ENCODE measurements around the gene MICU1. TPM values are rescaled to one million over a fixed set of nuclear protein-coding genes. Genes with fewer than 3 reads are reported as not detected.

The MICU1 gene
- total and polyA plus RNA-seq, 2 experiments from 2014 or later, result 27.5 to 52.3 TPM

DNA sequence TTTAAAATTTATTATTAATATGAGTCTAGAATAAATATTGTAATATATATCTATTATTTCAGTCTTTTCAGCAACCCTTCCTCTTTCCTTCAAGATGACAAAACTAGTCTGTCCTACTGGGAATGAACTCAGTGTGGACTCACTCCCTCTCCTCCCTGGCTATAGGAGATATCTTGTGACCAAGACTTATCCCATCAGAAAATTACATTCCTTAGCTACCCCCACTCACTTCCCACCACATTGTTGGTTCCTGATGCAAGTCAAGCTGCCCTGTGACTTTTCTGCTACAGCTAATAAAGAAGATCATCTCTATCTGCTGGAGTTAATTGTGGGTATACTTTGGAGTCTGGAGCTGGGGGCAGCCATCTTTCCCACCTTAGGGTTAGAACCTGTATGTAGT lies 38.1 kb upstream of the MICU1 start:
- Histone ChIP-seq H3K36me3 (ENCODE audit: insufficient read depth) (no peaks in the 10 kb centered on the region), H3K4me1 (ENCODE audit: insufficient read depth) (peaks cover 2% of the 10 kb centered on the region; the same call in 1 of the 2 replicates), H3K4me3 (no peak overlapping the region), H2AFZ (0 out of 2 replicates have a peak overlapping the region, but pooled peaks have one; percentile 75), H3K9me2 (ENCODE audit: insufficient read depth) (no peaks in the 10 kb centered on the region), H3K27ac (ENCODE audit: low read depth) (no peak overlapping the region), H3K4me2 (no peak overlapping the region), H4K20me1 (replicated peaks; ENCODE audit: insufficient read depth) (no peaks in the 10 kb centered on the region), H3F3A (replicated peaks; ENCODE audit: low read depth) (no peaks in the 10 kb centered on the region), H3K27me3 (ENCODE audit: insufficient read depth) (no peaks in the 10 kb centered on the region), H3K79me2 (replicated peaks; ENCODE audit: insufficient read depth) (no peaks in the 10 kb centered on the region)
- Mint-ChIP-seq H3K4me1 (peaks cover 3% of the 10 kb centered on the region; the same call in 2 of the 3 replicates), H3K9me3 (no peaks in the 10 kb centered on the region), H3K4me3 (no peak overlapping the region), H3K36me3 (ENCODE audit: low read depth) (no peaks in the 10 kb centered on the region), H3K27ac (no peak overlapping the region), H3K27me3 (ENCODE audit: insufficient read depth, low read depth, poor library complexity) (peaks cover 3% of the 10 kb centered on the region)
- ATAC-seq (no peak), DNase-seq (ENCODE audit: low spot score) (no peak)
- TF ChIP-seq, protein P1, sequence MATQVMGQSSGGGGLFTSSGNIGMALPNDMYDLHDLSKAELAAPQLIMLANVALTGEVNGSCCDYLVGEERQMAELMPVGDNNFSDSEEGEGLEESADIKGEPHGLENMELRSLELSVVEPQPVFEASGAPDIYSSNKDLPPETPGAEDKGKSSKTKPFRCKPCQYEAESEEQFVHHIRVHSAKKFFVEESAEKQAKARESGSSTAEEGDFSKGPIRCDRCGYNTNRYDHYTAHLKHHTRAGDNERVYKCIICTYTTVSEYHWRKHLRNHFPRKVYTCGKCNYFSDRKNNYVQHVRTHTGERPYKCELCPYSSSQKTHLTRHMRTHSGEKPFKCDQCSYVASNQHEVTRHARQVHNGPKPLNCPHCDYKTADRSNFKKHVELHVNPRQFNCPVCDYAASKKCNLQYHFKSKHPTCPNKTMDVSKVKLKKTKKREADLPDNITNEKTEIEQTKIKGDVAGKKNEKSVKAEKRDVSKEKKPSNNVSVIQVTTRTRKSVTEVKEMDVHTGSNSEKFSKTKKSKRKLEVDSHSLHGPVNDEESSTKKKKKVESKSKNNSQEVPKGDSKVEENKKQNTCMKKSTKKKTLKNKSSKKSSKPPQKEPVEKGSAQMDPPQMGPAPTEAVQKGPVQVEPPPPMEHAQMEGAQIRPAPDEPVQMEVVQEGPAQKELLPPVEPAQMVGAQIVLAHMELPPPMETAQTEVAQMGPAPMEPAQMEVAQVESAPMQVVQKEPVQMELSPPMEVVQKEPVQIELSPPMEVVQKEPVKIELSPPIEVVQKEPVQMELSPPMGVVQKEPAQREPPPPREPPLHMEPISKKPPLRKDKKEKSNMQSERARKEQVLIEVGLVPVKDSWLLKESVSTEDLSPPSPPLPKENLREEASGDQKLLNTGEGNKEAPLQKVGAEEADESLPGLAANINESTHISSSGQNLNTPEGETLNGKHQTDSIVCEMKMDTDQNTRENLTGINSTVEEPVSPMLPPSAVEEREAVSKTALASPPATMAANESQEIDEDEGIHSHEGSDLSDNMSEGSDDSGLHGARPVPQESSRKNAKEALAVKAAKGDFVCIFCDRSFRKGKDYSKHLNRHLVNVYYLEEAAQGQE (IDR thresholded peaks at IDR 0.05; ENCODE audit: unreplicated experiment), result no peak

DNA sequence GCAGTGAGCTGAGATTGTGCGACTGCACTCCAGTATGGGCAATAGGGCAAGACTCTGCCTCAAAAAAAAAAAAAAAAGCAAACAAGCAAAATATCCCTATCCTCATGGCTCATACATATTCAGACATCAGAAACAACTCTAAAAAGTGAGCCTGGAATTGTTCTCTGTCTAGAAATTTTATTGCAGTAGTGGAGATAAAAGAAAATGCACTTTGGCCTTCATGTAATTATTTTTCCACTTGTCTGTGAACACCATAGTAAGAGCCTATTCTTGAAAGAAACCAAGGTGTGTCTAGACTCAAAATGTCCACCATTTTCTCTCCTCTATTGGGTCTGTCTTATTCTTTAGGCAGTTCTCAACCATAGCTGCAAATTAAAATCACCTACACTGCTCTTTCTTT lies 35.6 kb upstream of the MICU1 start:
- H3K79me2 ChIP-seq (replicated peaks; ENCODE audit: insufficient read depth), result no peaks in the 10 kb centered on the region
- Mint-ChIP-seq H3K4me1 (peaks cover 5% of the 10 kb centered on the region; the same call in 2 of the 3 replicates), H3K4me3 (no peak overlapping the region), H3K9me3 (no peaks in the 10 kb centered on the region), H3K27ac (no peak overlapping the region), H3K27me3 (ENCODE audit: insufficient read depth, low read depth, poor library complexity) (peaks cover 3% of the 10 kb centered on the region), H3K36me3 (ENCODE audit: low read depth) (no peaks in the 10 kb centered on the region)
- no peak for DNase-seq (ENCODE audit: low spot score)
- no peak overlapping the region for H3K27ac ChIP-seq (ENCODE audit: low read depth)
- no peak overlapping the region for H3K4me2 ChIP-seq
- ATAC-seq, result no peak
- no peaks in the 10 kb centered on the region for H3K9me2 ChIP-seq (ENCODE audit: insufficient read depth)
- no peak overlapping the region for H2AFZ ChIP-seq
- no peaks in the 10 kb centered on the region for H3K27me3 ChIP-seq (ENCODE audit: insufficient read depth)
- H3K4me3 ChIP-seq, result no peak overlapping the region
- no peaks in the 10 kb centered on the region for H3K36me3 ChIP-seq (ENCODE audit: insufficient read depth)
- H3K4me1 ChIP-seq (ENCODE audit: insufficient read depth), result peaks cover 6% of the 10 kb centered on the region; the same call in 1 of the 2 replicates
- H4K20me1 ChIP-seq (replicated peaks; ENCODE audit: insufficient read depth), result no peaks in the 10 kb centered on the region
- H3F3A ChIP-seq (replicated peaks; ENCODE audit: low read depth), result no peaks in the 10 kb centered on the region
- TF ChIP-seq NANOG (IDR thresholded peaks at IDR 0.05; ENCODE audit: borderline replicate concordance) (no peak), ZNF331 (CRISPR knock-in tag; IDR thresholded peaks at IDR 0.05; ENCODE audit: low read depth) (no peak), POLR2AphosphoS5 (IDR thresholded peaks at IDR 0.05; ENCODE audit: low read depth) (no peak), ZNF114 (CRISPR knock-in tag; IDR thresholded peaks at IDR 0.05) (no peak), EZH2phosphoT487 (IDR thresholded peaks at IDR 0.05; ENCODE audit: unreplicated experiment) (no peak)
- TF ChIP-seq, protein P1 (IDR thresholded peaks at IDR 0.05; ENCODE audit: unreplicated experiment), result no peak
- TF ChIP-seq, protein P2, sequence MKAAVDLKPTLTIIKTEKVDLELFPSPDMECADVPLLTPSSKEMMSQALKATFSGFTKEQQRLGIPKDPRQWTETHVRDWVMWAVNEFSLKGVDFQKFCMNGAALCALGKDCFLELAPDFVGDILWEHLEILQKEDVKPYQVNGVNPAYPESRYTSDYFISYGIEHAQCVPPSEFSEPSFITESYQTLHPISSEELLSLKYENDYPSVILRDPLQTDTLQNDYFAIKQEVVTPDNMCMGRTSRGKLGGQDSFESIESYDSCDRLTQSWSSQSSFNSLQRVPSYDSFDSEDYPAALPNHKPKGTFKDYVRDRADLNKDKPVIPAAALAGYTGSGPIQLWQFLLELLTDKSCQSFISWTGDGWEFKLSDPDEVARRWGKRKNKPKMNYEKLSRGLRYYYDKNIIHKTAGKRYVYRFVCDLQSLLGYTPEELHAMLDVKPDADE (IDR thresholded peaks at IDR 0.05), result no peak

All from GM23338 (cell line).